HG02623 (cell line): ENCODE data around the gene NOSTRIN.
"Not testable (repeated sequence)": the region's sequence is repeated elsewhere in the genome, so short reads cannot be mapped to it uniquely, and the experiment has no call there.

Experiments used
- ATAC-seq: cut with Tn5 transposase; IDR thresholded peaks from one replicate; pipeline ENCODE4 v1.9.1; 2021; ENCODE audit warnings: moderate library complexity; ENCODE audit not compliant: unreplicated experiment

NOSTRIN gene

GRCh38 chr2:168874368-168875054, 72.1 kb downstream of the NOSTRIN start:
- ATAC-seq: no peak

- not testable (repeated sequence) for ATAC-seq
Measured at GRCh38 chr2:168882163-168882562, 79.7 kb downstream of the NOSTRIN start.

- no peak for ATAC-seq
Measured at GRCh38 chr2:168884975-168885374, 82.5 kb downstream of the NOSTRIN start.

- no peak for ATAC-seq
Measured at GRCh38 chr2:168889635-168890005, 87.2 kb downstream of the NOSTRIN start.

- peak; percentile 100 for ATAC-seq
Measured at GRCh38 chr2:168890006-168890782, 87.8 kb downstream of the NOSTRIN start, which contains the start of gene SPC25. SPC25 (minus strand) TSS chr2:168890430; CDS start chr2:168889519, 911 bp downstream.

- no peak for ATAC-seq
Measured at GRCh38 chr2:168892327-168892726, 89.9 kb downstream of the NOSTRIN start.

- no peak for ATAC-seq
Measured at GRCh38 chr2:168894101-168894500, 91.7 kb downstream of the NOSTRIN start.

- ATAC-seq: no peak
Measured at GRCh38 chr2:168894720-168895119, 92.3 kb downstream of the NOSTRIN start.

GRCh38 chr2:168895771-168896170, 93.3 kb downstream of the NOSTRIN start:
- ATAC-seq: no peak

GRCh38 chr2:168896783-168897182, 94.3 kb downstream of the NOSTRIN start:
- no peak for ATAC-seq

- ATAC-seq: no peak
Measured at GRCh38 chr2:168897449-168897848, 95.0 kb downstream of the NOSTRIN start.

GRCh38 chr2:168901003-168901402, 98.6 kb downstream of the NOSTRIN start, which contains the start of gene G6PC2:
G6PC2 (plus strand) TSS chr2:168901291; CDS start chr2:168901332, 41 bp downstream.
- no peak for ATAC-seq

GRCh38 chr2:168903888-168904287, 101.5 kb downstream of the NOSTRIN start:
- no peak for ATAC-seq

- ATAC-seq: no peak
Measured at GRCh38 chr2:168904358-168904757, 101.9 kb downstream of the NOSTRIN start.

GRCh38 chr2:168907940-168908662, 105.7 kb downstream of the NOSTRIN start:
- no peak for ATAC-seq

GRCh38 chr2:168910330-168910729, 107.9 kb downstream of the NOSTRIN start:
- no peak for ATAC-seq

- ATAC-seq: no peak
Measured at GRCh38 chr2:168912466-168912865, 110.0 kb downstream of the NOSTRIN start.

- ATAC-seq: no peak
Measured at GRCh38 chr2:168912901-168913369, 110.5 kb downstream of the NOSTRIN start.

- ATAC-seq: no peak
Measured at GRCh38 chr2:168913495-168913894, 111.1 kb downstream of the NOSTRIN start.
